A673 (cell line): ENCODE data around the gene CPE. TPM values are rescaled to one million over a fixed set of nuclear protein-coding genes. Genes with fewer than 3 reads are reported as not detected.

Experiments used
- BruUV-seq: library from RNA; stranded (reverse); fragments of 400-500 nt; replicated peaks from 2 replicates; lab custom pipeline; 2021; lab: Mats Ljungman, UMichigan
- CTCF ChIA-PET: fragments of 300-600 bp; sonication (Branson Sonifier 250); formaldehyde crosslinking; loops from one replicate; lab custom pipeline; 2022; ENCODE audit warnings: antibody characterized with exemption; lab: Charles Lee
- POLR2A ChIA-PET: fragments of 300-600 bp; sonication (Branson Sonifier 250); formaldehyde crosslinking; loops from one replicate; lab custom pipeline; 2022; ENCODE audit warnings: antibody characterized with exemption; ENCODE audit not compliant: low non-redundant PET; lab: Charles Lee
- DNase-seq: peaks from one replicate; pipeline ENCODE4 v3.0.0-alpha.2; 2015; ENCODE audit warnings: low spot score
- H3K27ac ChIP-seq: fragments of 200-600 bp; sonication (generic); 2 replicates; pipeline ENCODE4 v1.5.1; 2016; ENCODE audit warnings: mixed run types, low read depth, mild to moderate bottlenecking, mixed read lengths, antibody characterized with exemption, low read length; ENCODE audit not compliant: poor library complexity, severe bottlenecking
- H3K27me3 ChIP-seq: fragments of 200-600 bp; sonication (generic); replicated peaks from 2 replicates; pipeline ENCODE4 v1.6.1; 2017; ENCODE audit warnings: mixed run types, low read depth, mild to moderate bottlenecking, mixed read lengths, antibody characterized with exemption, low read length; ENCODE audit not compliant: insufficient read depth, poor library complexity
- H3K36me3 ChIP-seq: fragments of 200-600 bp; sonication (generic); 2 replicates; pipeline ENCODE4 v1.6.1; 2016; ENCODE audit warnings: mixed run types, mild to moderate bottlenecking, mixed read lengths, antibody characterized with exemption, low read length; ENCODE audit not compliant: insufficient read depth, poor library complexity, severe bottlenecking
- H3K4me1 ChIP-seq: fragments of 200-600 bp; sonication (generic); 2 replicates; pipeline ENCODE4 v1.6.1; 2017; ENCODE audit warnings: mixed run types, mild to moderate bottlenecking, mixed read lengths, antibody characterized with exemption, low read length; ENCODE audit not compliant: insufficient read depth, poor library complexity, severe bottlenecking
- H3K4me3 ChIP-seq: fragments of 200-600 bp; sonication (generic); 2 replicates; pipeline ENCODE4 v1.5.1; 2016; ENCODE audit warnings: low read depth, mixed run types, mild to moderate bottlenecking, mixed read lengths, low read length; ENCODE audit not compliant: poor library complexity, severe bottlenecking
- H3K9me3 ChIP-seq: fragments of 200-600 bp; sonication (generic); 2 replicates; pipeline ENCODE4 v1.6.1; 2016; ENCODE audit warnings: mixed run types, low read depth, mild to moderate bottlenecking, mixed read lengths, antibody characterized with exemption, low read length; ENCODE audit not compliant: poor library complexity, severe bottlenecking
- EZH2 ChIP-seq: fragments of 200-600 bp; sonication (generic); IDR thresholded peaks from 2 replicates; pipeline ENCODE4 v1.6.1; 2017; ENCODE audit warnings: borderline replicate concordance, low read depth, mild to moderate bottlenecking, mixed read lengths, antibody characterized with exemption, low read length; ENCODE audit not compliant: poor library complexity, severe bottlenecking
- intact Hi-C: fragments of 100-400 bp; cut with micrococcal nuclease; formaldehyde crosslinking; loops from one replicate; pipeline ENCODE4 v1.10.0; 2022; ENCODE audit not compliant: unreplicated experiment
- total RNA-seq: library from RNA; stranded (reverse); gene quantifications from 2 replicates; pipeline ENCODE4 v1.2.3, GENCODE V29; 2021
- TF ChIP-seq, protein P1 (sequence below): fragments of 300-800, 200-600 bp; sonication (generic); conservative IDR thresholded peaks from 2 replicates; pipeline ENCODE4 v1.5.1; 2017; ENCODE audit warnings: low read depth, mild to moderate bottlenecking, antibody characterized with exemption, low read length, moderate library complexity, mixed read lengths

Gene CPE
- total RNA-seq, 1 experiment from 2014 or later, result 27.2 TPM

DNA sequence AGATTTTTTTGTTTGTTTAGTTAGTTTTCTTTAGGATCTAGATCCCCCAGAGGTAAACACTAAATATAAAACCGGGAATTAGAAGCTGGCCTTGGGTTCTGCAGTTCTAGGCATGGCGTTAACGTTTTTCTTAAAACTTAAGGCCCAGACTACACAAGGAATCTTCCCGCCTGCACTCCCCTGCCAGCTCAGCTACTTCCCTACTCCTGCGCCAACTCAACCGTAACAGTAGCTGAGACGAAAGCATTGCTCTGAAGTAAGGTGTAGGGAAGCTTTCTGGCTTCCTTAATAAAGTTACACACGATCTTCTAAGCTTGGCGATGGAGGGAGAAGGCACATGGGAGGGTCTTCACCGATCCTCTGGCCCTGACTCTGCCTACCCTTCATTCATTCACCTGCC is 37.1 kb downstream of the CPE start:
- no peaks in the 10 kb centered on the region for H3K27me3 ChIP-seq
- intact Hi-C loops, result no loop called here
- no peak for DNase-seq
- no peak overlapping the region for H3K27ac ChIP-seq
- CTCF ChIA-PET, result no interaction called here
- peaks cover 3% of the 10 kb centered on the region for H3K4me1 ChIP-seq
- H3K9me3 ChIP-seq, result no peaks in the 10 kb centered on the region
- H3K4me3 ChIP-seq, result no peak overlapping the region
- BruUV-seq, result no TSS peak
- no peak for TF ChIP-seq EZH2
- TF ChIP-seq, protein P1, sequence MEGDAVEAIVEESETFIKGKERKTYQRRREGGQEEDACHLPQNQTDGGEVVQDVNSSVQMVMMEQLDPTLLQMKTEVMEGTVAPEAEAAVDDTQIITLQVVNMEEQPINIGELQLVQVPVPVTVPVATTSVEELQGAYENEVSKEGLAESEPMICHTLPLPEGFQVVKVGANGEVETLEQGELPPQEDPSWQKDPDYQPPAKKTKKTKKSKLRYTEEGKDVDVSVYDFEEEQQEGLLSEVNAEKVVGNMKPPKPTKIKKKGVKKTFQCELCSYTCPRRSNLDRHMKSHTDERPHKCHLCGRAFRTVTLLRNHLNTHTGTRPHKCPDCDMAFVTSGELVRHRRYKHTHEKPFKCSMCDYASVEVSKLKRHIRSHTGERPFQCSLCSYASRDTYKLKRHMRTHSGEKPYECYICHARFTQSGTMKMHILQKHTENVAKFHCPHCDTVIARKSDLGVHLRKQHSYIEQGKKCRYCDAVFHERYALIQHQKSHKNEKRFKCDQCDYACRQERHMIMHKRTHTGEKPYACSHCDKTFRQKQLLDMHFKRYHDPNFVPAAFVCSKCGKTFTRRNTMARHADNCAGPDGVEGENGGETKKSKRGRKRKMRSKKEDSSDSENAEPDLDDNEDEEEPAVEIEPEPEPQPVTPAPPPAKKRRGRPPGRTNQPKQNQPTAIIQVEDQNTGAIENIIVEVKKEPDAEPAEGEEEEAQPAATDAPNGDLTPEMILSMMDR, result no peak
- POLR2A ChIA-PET, result no interaction called here
- H3K36me3 ChIP-seq, result no peaks in the 10 kb centered on the region

DNA sequence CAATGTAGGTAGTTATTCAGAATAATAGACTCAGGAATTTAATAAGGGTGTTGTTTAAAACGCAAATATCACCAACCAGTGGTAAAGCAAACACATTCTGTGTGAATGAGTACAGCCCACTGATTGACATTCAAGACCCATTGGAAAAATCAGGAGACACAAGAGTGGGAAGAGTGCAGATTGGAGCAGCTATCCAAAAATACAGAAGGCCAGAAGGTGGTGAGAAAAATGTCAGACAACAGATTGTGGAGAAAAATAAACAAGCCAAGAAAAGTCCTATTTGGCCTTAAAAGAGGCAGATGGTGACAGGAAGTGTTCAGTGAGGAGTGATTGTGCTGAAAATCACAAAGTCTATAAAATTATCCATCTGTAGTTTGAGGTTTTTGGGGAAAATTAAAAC is 39.3 kb downstream of the CPE start:
- no peaks in the 10 kb centered on the region for H3K9me3 ChIP-seq
- no peaks in the 10 kb centered on the region for H3K27me3 ChIP-seq
- intact Hi-C loops, result no loop called here
- BruUV-seq, result no TSS peak
- CTCF ChIA-PET, result no interaction called here
- no peak overlapping the region for H3K27ac ChIP-seq
- DNase-seq, result no peak
- H3K36me3 ChIP-seq, result no peaks in the 10 kb centered on the region
- TF ChIP-seq, protein P1, result no peak
- TF ChIP-seq EZH2, result no peak
- H3K4me3 ChIP-seq, result no peak overlapping the region
- POLR2A ChIA-PET, result no interaction called here
- H3K4me1 ChIP-seq, result peaks cover 3% of the 10 kb centered on the region

DNA sequence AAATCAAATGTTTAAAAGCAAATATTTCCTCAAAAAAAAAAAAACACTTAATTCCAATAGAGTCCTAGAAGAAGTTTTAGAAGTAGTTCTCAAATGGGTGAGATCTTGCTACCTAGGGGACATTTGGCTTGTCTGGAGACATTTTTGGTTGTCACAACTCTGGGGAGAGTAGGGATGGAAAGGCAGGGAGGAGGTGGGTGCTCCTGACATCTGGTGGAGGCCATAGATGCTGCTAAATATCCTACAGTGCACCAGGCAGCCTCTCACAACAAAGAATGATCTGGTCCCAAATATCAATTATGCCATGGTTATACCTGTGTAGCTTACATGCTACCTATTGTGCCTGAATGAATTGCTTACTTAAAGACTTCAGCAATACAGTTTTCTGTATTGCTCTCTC is 46.8 kb downstream of the CPE start:
- no TSS peak for BruUV-seq
- H3K36me3 ChIP-seq, result no peaks in the 10 kb centered on the region
- POLR2A ChIA-PET, result no interaction called here
- no peaks in the 10 kb centered on the region for H3K27me3 ChIP-seq
- no peak for DNase-seq
- CTCF ChIA-PET, result no interaction called here
- H3K4me3 ChIP-seq, result no peak overlapping the region
- H3K9me3 ChIP-seq, result peaks cover 8% of the 10 kb centered on the region
- H3K4me1 ChIP-seq, result no peaks in the 10 kb centered on the region
- TF ChIP-seq, protein P1, result no peak; the same call in 1 of the 2 replicates
- no peak for TF ChIP-seq EZH2
- H3K27ac ChIP-seq, result no peak overlapping the region
- intact Hi-C loops, result no loop called here
